ENCODE results near the gene ATP4A. TPM values are rescaled to one million over a fixed set of nuclear protein-coding genes. Genes with fewer than 3 reads are reported as not detected.

The ATP4A gene
- total RNA-seq, 3 donors from 2014 or later (not counting 1 experiment from before 2014, with no cell fraction given) = not detected

DNA sequence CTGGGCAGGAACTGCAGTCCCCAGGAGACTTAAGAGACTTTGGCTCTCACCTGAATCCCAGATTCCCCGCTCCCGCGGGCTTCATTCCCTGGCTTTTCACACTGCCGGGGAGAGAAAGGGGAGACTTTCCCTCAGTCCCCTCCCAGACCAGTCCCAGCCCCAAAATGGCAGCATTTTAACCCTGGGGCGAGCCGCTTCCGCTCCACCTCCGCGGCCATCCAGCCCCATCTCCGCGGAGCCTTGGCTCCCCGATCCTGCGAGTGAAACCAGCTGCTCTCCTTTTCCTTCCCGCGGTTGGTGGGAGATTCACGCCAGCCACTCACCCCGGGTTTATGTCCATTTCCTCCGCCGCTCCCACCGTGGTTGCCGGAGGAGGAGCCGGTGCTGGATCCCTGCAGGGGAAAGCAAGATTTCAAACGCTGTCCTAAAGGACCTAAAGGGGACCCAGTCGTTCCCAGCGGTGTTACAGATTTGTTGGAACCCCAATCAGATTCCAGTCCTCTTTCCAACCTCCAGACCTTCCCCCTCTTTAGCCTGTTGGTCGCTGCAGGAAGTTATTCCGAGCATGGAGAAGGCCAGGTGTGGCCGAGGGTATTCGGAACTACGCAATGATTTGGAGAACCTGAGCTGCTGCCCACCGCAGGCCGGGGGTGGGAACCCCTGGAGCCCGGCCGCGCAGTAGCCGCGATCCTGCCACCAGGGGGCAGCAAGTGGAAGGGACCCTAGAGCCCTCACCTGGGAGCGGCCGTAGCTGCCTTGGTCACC lies 53.4 kb downstream of the ATP4A start:
- Histone ChIP-seq H3K4me1 (ENCODE audit: control insufficient read depth, insufficient read depth, low read length) (peaks cover 23% of the 10 kb centered on the region), H3K27ac (ENCODE audit: low read length) (peak overlapping the region; percentile 46), H3K27me3 (ENCODE audit: control insufficient read depth, insufficient read depth, low read length) (peaks cover 11% of the 10 kb centered on the region), H3K4me3 (ENCODE audit: low read length) (peak overlapping the region; percentile 55), H3K36me3 (ENCODE audit: control insufficient read depth, insufficient read depth, low read length) (no peaks in the 10 kb centered on the region), H3K9me3 (ENCODE audit: control insufficient read depth, insufficient read depth, low read length) (no peaks in the 10 kb centered on the region)
- peaks cover 8 to 24% of the 10 kb centered on the region in 2 donors for H3K4me1 Mint-ChIP-seq
- TF ChIP-seq, protein P1, sequence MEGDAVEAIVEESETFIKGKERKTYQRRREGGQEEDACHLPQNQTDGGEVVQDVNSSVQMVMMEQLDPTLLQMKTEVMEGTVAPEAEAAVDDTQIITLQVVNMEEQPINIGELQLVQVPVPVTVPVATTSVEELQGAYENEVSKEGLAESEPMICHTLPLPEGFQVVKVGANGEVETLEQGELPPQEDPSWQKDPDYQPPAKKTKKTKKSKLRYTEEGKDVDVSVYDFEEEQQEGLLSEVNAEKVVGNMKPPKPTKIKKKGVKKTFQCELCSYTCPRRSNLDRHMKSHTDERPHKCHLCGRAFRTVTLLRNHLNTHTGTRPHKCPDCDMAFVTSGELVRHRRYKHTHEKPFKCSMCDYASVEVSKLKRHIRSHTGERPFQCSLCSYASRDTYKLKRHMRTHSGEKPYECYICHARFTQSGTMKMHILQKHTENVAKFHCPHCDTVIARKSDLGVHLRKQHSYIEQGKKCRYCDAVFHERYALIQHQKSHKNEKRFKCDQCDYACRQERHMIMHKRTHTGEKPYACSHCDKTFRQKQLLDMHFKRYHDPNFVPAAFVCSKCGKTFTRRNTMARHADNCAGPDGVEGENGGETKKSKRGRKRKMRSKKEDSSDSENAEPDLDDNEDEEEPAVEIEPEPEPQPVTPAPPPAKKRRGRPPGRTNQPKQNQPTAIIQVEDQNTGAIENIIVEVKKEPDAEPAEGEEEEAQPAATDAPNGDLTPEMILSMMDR (IDR thresholded peaks at IDR 0.05) = peak; percentile 98
- intact Hi-C loops (cut with micrococcal nuclease) = loop anchor here (1.0 to 2.0 kb wide), 2 partner anchors 82 to 207 kb away; no protein-coding TSS in a partner anchor
- under 1% methylated on average over 39 of the region's 39 CpGs for WGBS (ENCODE audit: insufficient coverage)
- peak overlapping the region; percentile 89 for H3K4me3 Mint-ChIP-seq
- peak overlapping the region; percentile 64 to 82 for H3K27ac Mint-ChIP-seq
- no peaks in the 10 kb centered on the region for H3K9me3 Mint-ChIP-seq
- ATAC-seq (peak; percentile 71 to 76 (median 75)), DNase-seq (peak; percentile 74 to 85)
- peaks cover 7 to 19% of the 10 kb centered on the region in 2 donors for H3K27me3 Mint-ChIP-seq (ENCODE audit: low read depth in 2 of 2)
- no peaks in the 10 kb centered on the region for H3K36me3 Mint-ChIP-seq

DNA sequence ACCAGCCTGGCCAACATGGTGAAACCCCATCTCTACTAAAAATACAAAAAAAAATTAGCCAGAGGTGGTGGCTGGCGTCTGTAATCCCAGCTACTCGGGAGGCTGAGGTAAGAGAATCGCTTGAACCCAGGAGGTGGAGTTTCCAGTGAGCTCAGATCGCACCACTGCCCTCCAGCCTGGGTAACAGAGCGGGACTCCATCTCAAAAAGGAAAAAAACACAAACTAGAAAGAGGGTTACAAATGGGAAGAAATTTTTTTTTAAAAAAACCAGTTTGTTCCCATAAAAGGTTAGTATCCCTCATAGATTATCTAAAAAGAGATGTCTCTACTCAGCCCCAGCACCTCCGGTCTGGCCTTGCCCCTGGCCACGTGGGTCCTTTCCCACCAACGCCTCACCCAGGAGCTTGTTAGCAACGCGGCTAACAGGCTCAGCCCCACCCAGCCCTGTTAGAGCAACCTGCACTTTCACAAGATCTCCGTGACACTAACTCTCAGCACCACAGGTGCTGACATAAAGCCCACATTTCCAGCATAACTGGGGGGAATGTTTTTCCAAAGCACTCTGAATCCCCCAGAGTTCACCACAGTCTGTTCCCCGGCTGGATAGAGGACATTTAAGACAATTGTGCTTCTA lies 54.3 kb downstream of the ATP4A start:
- TF ChIP-seq, protein P1 (IDR thresholded peaks at IDR 0.05) = no peak
- H3K9me3 ChIP-seq (ENCODE audit: control insufficient read depth, insufficient read depth, low read length) = no peaks in the 10 kb centered on the region
- WGBS (ENCODE audit: insufficient coverage) = 31% methylated on average over 11 of the region's 12 CpGs
- ATAC-seq (peak; percentile 85 to 93 (median 87)), DNase-seq (peak; percentile 43 to 70)
- peak overlapping the region; percentile 46 for H3K27ac ChIP-seq (ENCODE audit: low read length)
- Mint-ChIP-seq H3K4me1 (peaks cover 8 to 24% of the 10 kb centered on the region in 2 donors), H3K27me3 (ENCODE audit: low read depth in 2 of 2) (peaks cover 7 to 16% of the 10 kb centered on the region in 2 donors), H3K9me3 (no peaks in the 10 kb centered on the region), H3K4me3 (peak overlapping the region; percentile 89), H3K36me3 (no peaks in the 10 kb centered on the region), H3K27ac (peak overlapping the region; percentile 64 to 82)
- no peaks in the 10 kb centered on the region for H3K36me3 ChIP-seq (ENCODE audit: control insufficient read depth, insufficient read depth, low read length)
- peak overlapping the region; percentile 55 for H3K4me3 ChIP-seq (ENCODE audit: low read length)
- H3K4me1 ChIP-seq (ENCODE audit: control insufficient read depth, insufficient read depth, low read length) = peaks cover 23% of the 10 kb centered on the region
- H3K27me3 ChIP-seq (ENCODE audit: control insufficient read depth, insufficient read depth, low read length) = peaks cover 11% of the 10 kb centered on the region
- intact Hi-C loops (cut with micrococcal nuclease) = no loop called here

- H3K9me3 Mint-ChIP-seq = no peaks in the 10 kb centered on the region
- H3K4me3 ChIP-seq (ENCODE audit: low read length) = no peak overlapping the region
- DNase-seq (no peak), ATAC-seq (no peak)
- H3K27ac ChIP-seq (ENCODE audit: low read length) = no peak overlapping the region
- no peaks in the 10 kb centered on the region for H3K36me3 ChIP-seq (ENCODE audit: control insufficient read depth, insufficient read depth, low read length)
- H3K36me3 Mint-ChIP-seq = no peaks in the 10 kb centered on the region
- H3K27me3 ChIP-seq (ENCODE audit: control insufficient read depth, insufficient read depth, low read length) = peaks cover 11% of the 10 kb centered on the region
- no peaks in the 10 kb centered on the region for H3K9me3 ChIP-seq (ENCODE audit: control insufficient read depth, insufficient read depth, low read length)
- peaks cover 23% of the 10 kb centered on the region for H3K4me1 ChIP-seq (ENCODE audit: control insufficient read depth, insufficient read depth, low read length)
- TF ChIP-seq, protein P1 (IDR thresholded peaks at IDR 0.05) = no peak
- peaks cover 8 to 24% of the 10 kb centered on the region in 2 donors for H3K4me1 Mint-ChIP-seq
- no peak overlapping the region for H3K4me3 Mint-ChIP-seq
- intact Hi-C loops (cut with micrococcal nuclease) = no loop called here
- peak overlapping the region in 1 of 2 donors; percentile 37 for H3K27ac Mint-ChIP-seq
- peaks cover 3 to 11% of the 10 kb centered on the region in 2 donors for H3K27me3 Mint-ChIP-seq (ENCODE audit: low read depth in 2 of 2)
- WGBS (ENCODE audit: insufficient coverage) = 93% methylated on average over 2 of the region's 3 CpGs
These were observed 55.3 kb downstream of the ATP4A start for GRCh38 chr19:35508129-35508528.
